ENCODE data around the gene ZFY. TPM values are rescaled to one million over a fixed set of nuclear protein-coding genes. Genes with fewer than 3 reads are reported as not detected.

Gene ZFY
- total and polyA plus RNA-seq, 2 of the 13 experiments (the other 11 are each of a cell fraction or from before 2014, with no cell fraction given), result 3.3 to 17.1 TPM

GRCh38 chrY:3023606-3024005 is 88.4 kb downstream of the ZFY start (continued):
- no peak for TF ChIP-seq ZNF124 (CRISPR knock-in tag; IDR thresholded peaks at IDR 0.05)
- no peak for TF ChIP-seq NCOR1 (IDR thresholded peaks at IDR 0.05; ENCODE audit: borderline replicate concordance, low read length)
- TF ChIP-seq RXRA (CRISPR knock-in tag; IDR thresholded peaks at IDR 0.05), result no peak
- TF ChIP-seq ZNF580 (CRISPR knock-in tag; IDR thresholded peaks at IDR 0.05; ENCODE audit: borderline replicate concordance, low read depth), result no peak
- TF ChIP-seq ZBTB43 (CRISPR knock-in tag; conservative IDR thresholded peaks at IDR 0.05), result no peak

- intact Hi-C loops (cut with micrococcal nuclease; ENCODE audit: unreplicated experiment) (no loop called here), in situ Hi-C loops (cut with HindIII; ENCODE audit: extremely low pct_ligation_motif_present, low pct_unique_long_range_greater_than_20kb) (no loop called here)
- ChIA-PET CTCF (ENCODE audit: low intra/inter-chr PET ratio, low total read pairs) (no interaction called here), POLR2A (no interaction called here)
- no peak overlapping the region for H3K27ac ChIP-seq (ENCODE audit: extremely low read length, insufficient read depth, low read length)
- no peaks in the 10 kb centered on the region for H4K20me1 ChIP-seq (ENCODE audit: insufficient read depth, low read length)
- no peak overlapping the region for H3K4me3 ChIP-seq (replicated peaks in 1 of 3; ENCODE audit: insufficient read depth in 1 of 3, low read depth in 2 of 3, low read length in 3 of 3)
- no peak for ATAC-seq
- no peaks in the 10 kb centered on the region for H3K27me3 ChIP-seq (ENCODE audit: control insufficient read depth in 1 of 2, insufficient read depth in 2 of 2, low read length in 2 of 2)
- no peaks in the 10 kb centered on the region for H3K9me3 ChIP-seq (ENCODE audit: low read length)
- no TSS peak for BruUV-seq (replicated peaks)
- 40% methylated on average over 1 of the region's 1 CpG for WGBS (ENCODE audit: low lambda C conversion rate)
- H3K36me3 ChIP-seq (replicated peaks in 1 of 2; ENCODE audit: control insufficient read depth in 1 of 2, insufficient read depth in 2 of 2, low read length in 2 of 2), result no peaks in the 10 kb centered on the region
- DNase-seq (ENCODE audit: low spot score), result no peak
- no peak for FAIRE-seq
- no peaks in the 10 kb centered on the region for H3K79me2 ChIP-seq (ENCODE audit: insufficient read depth, low read length)
- no peaks in the 10 kb centered on the region; the same call in 1 of the 2 replicates for H3K4me1 ChIP-seq (ENCODE audit: insufficient read depth, low read length)
- no peak overlapping the region for H3K4me2 ChIP-seq (ENCODE audit: low read depth, low read length)
- no peak overlapping the region for H3K9ac ChIP-seq (ENCODE audit: insufficient read depth, low read depth, low read length)
- H2AFZ ChIP-seq (ENCODE audit: low read length), result no peak overlapping the region
- TF ChIP-seq ZBTB1 (CRISPR knock-in tag; IDR thresholded peaks at IDR 0.05; ENCODE audit: borderline replicate concordance) (no peak), U2AF1 (optimal IDR thresholded peaks at IDR 0.05; ENCODE audit: low read depth, low read length) (no peak), KLF9 (CRISPR knock-in tag; IDR thresholded peaks at IDR 0.05; ENCODE audit: low read depth) (no peak), ZNF879 (CRISPR knock-in tag; IDR thresholded peaks at IDR 0.05) (no peak), KLF13 (CRISPR knock-in tag; IDR thresholded peaks at IDR 0.05) (no peak), SMAD1 (CRISPR knock-in tag; IDR thresholded peaks at IDR 0.05; ENCODE audit: borderline replicate concordance, low read depth) (no peak), SP2 (CRISPR knock-in tag; IDR thresholded peaks at IDR 0.05) (no peak), ATF7-NPFF (CRISPR knock-in tag; IDR thresholded peaks at IDR 0.05; ENCODE audit: low read depth) (no peak), ZNF83 (CRISPR knock-in tag; IDR thresholded peaks at IDR 0.05; ENCODE audit: borderline replicate concordance) (no peak)
- TF ChIP-seq, protein P1, sequence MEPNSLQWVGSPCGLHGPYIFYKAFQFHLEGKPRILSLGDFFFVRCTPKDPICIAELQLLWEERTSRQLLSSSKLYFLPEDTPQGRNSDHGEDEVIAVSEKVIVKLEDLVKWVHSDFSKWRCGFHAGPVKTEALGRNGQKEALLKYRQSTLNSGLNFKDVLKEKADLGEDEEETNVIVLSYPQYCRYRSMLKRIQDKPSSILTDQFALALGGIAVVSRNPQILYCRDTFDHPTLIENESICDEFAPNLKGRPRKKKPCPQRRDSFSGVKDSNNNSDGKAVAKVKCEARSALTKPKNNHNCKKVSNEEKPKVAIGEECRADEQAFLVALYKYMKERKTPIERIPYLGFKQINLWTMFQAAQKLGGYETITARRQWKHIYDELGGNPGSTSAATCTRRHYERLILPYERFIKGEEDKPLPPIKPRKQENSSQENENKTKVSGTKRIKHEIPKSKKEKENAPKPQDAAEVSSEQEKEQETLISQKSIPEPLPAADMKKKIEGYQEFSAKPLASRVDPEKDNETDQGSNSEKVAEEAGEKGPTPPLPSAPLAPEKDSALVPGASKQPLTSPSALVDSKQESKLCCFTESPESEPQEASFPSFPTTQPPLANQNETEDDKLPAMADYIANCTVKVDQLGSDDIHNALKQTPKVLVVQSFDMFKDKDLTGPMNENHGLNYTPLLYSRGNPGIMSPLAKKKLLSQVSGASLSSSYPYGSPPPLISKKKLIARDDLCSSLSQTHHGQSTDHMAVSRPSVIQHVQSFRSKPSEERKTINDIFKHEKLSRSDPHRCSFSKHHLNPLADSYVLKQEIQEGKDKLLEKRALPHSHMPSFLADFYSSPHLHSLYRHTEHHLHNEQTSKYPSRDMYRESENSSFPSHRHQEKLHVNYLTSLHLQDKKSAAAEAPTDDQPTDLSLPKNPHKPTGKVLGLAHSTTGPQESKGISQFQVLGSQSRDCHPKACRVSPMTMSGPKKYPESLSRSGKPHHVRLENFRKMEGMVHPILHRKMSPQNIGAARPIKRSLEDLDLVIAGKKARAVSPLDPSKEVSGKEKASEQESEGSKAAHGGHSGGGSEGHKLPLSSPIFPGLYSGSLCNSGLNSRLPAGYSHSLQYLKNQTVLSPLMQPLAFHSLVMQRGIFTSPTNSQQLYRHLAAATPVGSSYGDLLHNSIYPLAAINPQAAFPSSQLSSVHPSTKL (CRISPR knock-in tag; IDR thresholded peaks at IDR 0.05), result no peak
- TF ChIP-seq, protein P2, sequence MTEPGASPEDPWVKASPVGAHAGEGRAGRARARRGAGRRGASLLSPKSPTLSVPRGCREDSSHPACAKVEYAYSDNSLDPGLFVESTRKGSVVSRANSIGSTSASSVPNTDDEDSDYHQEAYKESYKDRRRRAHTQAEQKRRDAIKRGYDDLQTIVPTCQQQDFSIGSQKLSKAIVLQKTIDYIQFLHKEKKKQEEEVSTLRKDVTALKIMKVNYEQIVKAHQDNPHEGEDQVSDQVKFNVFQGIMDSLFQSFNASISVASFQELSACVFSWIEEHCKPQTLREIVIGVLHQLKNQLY (CRISPR knock-in tag; IDR thresholded peaks at IDR 0.05), result no peak
- TF ChIP-seq, protein P3, sequence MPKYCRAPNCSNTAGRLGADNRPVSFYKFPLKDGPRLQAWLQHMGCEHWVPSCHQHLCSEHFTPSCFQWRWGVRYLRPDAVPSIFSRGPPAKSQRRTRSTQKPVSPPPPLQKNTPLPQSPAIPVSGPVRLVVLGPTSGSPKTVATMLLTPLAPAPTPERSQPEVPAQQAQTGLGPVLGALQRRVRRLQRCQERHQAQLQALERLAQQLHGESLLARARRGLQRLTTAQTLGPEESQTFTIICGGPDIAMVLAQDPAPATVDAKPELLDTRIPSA (CRISPR knock-in tag; IDR thresholded peaks at IDR 0.05; ENCODE audit: borderline replicate concordance), result no peak
Measured at GRCh38 chrY:3025357-3025756, 90.2 kb downstream of the ZFY start.

Data from HepG2 (cell line).